NCI-H2081 (cell line): Measurements from ENCODE around the gene SMOC2.

Experiments used
- DNase-seq, 2 experiments: peaks; one replicate each; lab custom pipeline; 2025; lab: John Stamatoyannopoulos, UW

Gene SMOC2

DNA sequence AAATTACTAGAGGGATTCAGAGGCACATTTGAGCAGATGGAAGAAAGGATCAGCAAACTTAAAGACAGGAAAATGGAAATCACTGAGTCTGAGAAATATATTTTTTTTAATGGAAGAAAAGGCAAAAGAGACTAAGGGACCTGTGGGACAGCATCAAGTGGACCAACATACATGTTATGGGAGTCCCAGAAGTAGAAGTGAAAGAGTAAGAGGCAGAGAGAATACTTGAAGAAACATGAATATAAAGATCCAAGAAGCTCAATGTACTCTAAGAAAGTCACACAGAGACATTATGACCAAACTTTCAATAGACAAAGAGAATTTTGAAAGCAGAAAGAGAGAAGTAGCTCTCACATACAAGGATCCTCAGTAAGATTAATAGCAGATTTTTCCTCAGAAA lies 39.5 kb downstream of the SMOC2 start:
- DNase-seq = no peak

DNA sequence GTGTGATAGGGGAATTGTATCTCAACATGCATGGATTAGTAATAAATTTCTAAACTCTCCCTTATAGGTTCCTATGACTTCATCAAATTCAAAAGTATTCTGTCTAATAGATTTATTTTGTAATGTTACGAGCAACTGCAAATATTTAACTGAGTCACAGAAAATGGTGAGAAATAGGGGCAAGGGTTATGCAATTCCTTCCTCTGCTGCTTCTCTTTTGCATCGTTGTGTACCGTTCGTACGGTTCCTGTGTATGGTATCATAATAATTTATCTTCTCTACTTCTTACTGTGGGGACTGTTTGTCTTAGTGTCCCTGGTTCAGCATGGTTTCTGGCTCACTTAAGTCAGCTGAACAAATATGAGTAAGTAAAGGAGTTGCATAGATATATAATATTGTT lies 44.8 kb downstream of the SMOC2 start:
- DNase-seq = no peak

DNA sequence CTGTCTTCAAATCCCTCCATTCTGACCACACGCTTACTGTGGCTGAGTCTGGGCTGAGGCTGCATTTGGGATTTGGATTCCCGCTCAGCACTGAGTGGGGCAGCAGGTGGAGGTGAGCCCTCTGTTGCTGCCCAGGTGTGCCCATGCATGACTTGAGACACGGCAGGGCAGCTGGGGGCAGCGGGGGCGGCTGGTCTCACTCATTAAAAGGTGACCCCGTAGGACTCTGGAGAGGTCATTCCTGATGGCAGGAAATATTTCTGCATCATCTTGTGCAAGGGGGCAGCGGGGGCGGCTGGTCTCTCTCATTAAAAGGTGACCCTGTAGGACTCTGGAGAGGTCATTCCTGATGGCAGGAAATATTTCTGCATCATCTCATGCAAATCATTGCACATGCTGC lies 49.8 kb downstream of the SMOC2 start:
- DNase-seq = no peak

DNA sequence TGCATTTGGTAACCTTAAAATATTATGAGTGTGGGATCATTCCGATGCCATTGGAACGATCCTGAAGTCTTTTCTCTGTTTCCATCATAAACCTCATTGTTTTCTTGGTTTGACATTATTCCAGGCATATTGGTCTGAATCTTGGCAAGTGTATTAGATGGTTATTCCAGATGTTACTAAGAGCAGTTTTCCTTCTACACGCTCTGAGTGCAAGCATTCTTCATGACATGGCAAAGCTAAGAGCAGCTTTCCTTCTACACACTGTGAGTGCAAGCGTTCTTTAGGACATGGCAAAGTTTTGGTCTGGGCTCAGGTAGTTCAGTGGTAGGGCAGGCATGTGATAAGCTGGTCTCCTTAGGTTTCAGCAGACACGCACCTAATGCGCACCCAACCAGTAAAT lies 53.0 kb downstream of the SMOC2 start:
- DNase-seq = no peak

DNA sequence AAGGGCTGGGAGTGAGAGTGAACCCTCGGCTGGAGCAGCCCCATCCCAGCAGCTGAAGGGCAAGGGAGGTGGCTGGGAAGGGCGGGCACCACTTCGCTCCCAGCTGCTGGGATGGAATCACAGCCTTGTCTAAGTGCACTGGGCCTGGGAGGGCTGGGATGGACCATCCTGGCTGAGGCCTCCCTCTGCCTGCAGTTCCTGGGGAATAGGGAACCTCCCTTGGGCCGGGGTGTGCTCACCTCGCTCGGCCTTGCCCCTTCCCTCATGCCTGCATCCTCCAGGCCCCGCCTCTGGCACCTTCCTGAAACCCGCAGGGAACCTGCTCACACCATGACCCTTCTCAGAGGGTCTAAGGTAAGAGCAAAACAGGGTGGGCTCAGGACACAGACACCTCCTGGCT lies 53.7 kb downstream of the SMOC2 start:
- no peak for DNase-seq

DNA sequence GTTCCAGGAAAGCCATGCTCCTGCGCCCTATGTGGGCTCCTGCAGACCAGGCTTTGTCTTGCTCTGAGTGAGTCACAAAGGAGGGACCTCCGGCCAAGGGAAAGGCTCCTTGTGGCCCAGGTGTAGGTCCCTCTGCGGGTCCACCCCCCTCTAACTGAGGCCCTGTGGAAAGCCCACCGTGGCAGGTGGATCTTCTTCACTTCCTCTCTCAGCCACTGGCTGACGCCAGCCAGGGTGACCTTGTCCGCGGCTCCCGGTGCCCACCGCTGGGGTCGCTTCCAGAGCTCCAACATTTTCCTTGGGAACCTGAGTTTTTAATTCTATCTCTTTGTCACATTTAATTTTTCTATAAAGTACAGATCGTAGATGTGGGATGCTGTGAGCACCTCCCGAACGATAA lies 54.1 kb downstream of the SMOC2 start:
- no peak for DNase-seq

DNA sequence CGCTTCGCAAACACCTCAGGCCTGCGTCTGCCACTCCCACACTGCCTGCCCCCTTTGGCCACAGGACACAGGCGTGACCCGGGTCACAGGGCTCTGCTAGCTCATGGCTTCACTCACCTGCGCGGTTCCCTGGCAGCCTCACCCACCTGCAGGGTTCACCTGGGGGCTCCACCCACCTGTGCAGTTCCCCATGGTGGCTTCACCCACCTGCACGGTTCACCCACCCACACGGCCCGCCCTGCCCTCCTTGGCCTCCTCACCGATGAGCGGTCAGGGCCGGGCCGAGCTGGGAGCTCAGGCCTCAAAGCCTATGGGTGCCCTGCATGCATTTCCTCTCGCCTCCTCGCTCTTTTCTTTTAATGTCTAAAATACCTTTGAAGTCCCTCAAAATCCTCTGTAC lies 54.7 kb downstream of the SMOC2 start:
- DNase-seq = no peak

DNA sequence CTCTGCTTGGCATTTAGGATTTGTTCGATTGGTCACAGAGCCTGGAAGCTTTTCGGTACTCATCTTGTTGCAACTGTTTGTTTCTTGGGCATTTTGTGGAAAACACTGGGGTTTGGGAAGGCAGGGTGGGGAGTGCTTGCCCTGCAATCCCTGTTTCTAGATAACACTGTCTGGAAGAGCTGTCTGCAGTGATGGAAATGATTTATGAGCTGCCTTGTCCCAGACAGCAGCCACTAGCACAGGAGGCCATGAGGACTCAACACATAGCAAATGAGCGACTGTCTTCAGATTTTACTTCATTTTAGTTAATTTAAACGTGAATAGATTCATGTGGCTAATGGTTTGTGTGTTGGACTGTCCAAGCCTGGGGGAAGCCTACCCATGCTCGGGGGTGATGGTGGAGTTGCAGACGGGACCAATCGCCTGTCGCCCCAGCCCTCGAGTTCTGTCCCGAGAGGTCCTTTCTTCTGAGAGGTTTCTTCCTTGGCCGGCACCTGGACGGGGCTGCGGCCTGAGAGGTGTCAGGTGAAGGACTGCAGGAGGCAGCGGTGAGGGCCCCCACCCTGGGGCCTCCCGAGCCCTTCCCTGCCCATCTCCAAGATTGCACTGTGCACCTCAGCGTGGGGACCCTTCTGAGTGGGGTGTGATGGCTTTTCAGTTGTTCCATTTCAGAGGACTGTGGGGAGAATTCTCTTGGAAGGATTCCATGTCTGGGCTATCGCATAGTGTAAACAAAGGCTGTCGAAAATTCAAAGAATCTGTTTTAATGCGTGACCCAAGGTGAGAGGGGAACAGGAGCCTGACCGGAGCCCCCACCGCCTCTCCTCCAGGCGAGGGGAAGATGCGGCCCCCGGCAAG lies 55.4 kb downstream of the SMOC2 start:
- no peak for DNase-seq

DNA sequence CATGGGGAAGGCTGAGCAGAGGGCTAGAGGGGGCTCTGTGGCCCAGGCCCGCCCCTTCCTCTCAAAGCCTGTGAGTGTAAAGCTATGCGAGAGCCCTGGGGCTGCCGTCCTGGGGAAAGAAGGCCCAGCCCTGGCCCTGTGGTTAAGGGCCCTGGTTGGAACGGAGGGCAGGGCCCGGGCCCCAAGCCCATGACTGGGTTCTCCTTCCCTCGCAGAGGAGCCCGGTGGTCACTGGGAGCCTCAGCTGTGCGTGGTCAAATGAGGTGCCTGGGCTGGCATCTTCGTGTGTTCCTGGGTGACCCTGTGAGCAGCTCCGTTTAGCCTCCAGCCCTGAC lies 56.0 kb downstream of the SMOC2 start:
- no peak for DNase-seq

DNA sequence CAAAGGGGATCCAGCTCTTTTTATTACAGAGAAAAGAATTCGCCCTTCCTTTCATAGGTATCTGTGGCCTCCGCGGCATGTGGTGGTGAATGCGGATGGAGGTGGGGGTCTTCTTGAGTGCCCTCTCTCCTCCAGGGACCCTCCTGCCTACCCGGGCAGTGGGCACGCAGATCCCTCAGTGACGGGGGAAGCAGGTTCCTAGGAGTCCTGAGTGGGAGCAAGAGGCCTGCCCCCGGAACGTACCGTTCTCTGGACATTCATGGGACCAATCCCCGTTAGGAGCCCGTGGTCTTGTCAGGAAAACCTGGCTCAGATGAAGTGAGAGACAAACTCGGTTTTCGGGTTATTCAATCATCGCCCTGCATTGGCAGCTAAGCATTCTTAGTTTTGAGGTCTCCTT lies 56.4 kb downstream of the SMOC2 start:
- DNase-seq = no peak

DNA sequence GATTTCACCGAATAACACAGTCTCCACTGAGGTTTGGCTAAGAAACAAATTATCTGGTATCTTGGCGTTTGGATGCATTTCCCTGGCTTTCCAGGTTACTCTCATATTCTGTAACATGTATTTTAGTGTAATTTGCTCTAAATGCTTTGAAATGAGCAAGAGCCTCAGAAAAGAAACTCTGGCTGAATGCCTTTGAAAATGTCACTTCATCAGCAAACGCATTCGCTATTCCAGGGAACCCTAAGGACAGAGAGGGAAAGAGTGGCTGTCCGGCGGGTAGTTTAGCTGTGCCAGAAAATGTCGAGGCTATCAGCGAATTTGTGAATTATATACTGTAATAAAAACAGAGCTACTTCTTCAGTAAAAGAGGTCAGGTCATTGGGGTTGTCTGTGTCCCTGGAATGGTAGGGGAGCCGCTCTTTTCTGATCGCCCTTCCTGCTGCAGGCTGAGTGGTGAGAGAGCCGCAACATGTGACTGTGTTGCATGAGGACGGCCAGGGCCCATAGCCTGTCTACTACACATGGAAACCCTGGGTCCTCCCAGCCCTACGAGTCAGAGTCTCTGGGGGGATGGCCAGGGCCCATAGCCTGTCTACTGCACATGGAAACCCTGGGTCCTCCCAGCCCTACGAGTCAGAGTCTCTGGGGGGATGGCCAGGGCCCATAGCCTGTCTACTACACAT lies 57.3 kb downstream of the SMOC2 start:
- no peak for DNase-seq

DNA sequence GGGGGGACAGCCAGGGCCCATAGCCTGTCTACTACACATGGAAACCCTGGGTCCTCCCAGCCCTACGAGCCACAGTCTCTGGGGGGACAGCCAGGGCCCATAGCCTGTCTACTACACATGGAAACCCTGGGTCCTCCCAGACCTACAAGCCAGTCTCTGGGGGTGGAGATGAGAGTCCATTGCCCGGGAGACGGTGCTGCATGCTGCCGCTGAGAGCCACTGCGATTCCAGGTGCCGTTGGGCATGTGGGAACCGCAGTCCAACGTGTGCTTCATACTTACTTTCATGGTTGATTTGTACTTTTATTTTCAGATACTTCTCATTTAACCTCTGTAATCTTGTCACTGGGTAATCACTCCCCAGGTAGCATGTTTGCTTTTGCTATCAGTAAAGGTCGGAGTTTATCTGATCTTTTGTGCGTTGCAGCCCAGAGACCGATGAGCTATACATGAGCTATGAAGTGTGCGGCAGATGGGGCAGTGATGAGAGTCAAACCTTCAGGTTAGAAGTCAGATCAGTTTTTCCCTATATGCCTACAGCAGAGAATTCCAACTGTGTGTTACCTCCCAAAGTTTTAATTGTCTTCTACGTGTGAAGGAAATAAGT lies 58.2 kb downstream of the SMOC2 start:
- no peak for DNase-seq

DNA sequence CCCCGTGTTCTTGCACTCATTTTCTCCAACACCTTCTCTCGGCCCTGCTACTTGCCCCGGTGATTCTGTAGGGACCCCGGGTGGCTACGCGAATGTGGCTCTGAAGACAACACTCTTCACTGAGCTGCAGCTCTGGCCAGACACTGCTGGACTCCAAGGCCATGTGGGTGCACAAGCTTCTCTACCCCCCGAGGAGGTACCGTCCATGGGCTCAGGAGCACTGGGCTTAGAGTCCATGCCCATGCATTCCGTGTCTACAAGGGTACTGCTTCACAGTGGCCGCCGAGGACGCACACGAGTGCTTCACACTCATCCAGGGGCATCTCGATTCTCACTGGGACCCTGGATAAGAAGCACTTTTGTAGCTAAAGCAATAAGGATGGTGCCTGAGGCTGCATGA lies 59.5 kb downstream of the SMOC2 start:
- no peak for DNase-seq

DNA sequence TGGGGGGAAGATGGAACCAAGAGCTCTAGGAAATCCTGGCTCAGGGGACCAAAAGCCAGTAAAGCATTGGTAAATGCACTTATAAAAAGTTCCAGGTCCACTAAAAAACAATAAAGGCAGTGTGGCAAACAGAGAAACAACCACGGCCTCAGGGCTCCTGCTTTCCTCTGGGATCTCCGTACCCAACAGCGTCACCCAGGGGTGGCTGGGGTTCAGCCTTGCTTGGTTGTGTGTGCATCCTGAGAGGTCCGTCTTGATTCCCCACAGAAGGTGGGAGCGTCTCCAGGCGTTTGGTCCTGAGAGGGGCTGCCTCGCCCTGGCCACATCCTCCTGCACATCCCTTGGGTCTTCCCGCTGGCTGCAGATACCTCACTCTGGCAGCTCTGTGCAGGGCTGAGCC lies 60.6 kb downstream of the SMOC2 start:
- no peak for DNase-seq

DNA sequence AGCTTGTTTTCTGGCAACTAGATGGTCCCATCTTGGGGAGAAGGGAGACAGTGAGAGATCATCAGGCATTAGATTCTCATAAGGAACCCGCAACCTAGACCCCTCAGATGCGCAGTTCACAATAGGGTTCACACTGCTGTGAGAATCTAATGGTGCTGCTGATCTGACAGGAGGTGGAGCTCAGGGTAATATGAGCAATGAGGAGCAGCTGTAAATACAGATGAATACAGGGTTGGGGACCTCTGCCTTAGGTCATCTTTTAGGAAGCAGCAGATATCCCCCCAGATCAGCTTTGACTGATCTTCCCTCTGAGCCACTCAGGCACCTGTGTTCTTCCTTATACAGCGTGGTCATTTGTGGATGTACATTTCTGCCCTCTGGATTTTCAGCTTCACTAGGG lies 63.4 kb downstream of the SMOC2 start:
- no peak for DNase-seq

DNA sequence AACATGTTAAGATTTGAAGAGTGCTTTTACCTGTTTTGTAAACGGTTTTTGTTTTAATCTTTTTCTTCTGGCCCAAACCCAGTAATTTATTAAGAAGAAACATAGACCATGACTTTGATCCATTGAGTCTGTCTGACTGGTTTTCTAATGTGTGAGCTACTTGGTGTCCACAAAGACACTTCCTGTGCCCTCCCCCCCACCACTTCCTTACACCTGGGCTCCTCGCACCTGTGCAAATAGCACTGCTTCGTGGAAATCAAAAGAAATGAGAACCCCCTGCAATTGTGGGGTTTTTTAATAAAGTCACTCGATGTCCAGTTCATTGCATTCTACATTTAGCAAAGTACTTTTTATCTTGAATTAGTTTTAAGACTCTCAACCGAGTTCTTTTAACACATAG lies 65.5 kb downstream of the SMOC2 start:
- DNase-seq = peak; percentile 54 to 83

DNA sequence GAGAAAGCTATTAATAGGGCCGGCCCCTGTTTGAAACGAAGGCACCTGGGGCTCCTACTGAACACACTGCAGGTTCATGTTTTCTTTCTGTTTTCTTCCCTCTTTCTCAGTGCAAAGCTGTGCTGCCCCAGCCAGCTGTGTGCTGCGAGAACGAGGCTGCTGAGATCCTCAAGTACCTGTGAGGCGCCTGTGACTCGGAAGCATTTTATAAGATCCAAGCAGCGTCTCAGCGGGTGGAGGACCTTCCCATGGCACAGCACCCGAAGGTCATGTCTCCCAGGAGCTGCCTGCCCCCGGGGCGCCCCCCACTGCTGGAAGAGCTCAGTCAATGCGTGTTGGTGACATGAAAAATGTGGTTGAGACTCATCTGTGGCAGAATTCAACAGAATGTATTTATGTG lies 66.3 kb downstream of the SMOC2 start:
- DNase-seq = peak in 1 of 2 experiments; percentile 35

DNA sequence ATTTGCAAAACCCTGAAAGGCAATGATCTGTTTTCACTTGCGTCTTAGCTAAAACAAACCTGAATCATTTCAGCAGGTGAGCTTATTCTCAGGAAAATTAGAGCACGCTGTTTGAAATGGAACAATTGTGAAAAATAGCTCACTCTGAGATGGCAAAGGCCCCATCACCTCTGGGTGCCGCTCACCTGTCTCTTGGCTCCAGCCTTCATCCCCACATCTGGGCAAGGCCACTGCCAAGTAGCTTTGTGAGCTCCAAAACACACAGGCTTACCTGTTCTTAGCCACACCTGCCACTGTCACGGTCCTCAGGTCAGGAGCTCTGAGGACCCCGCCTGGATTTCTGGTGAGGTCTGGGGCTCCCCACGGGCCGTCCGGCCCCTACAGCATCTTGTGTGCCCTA lies 66.7 kb downstream of the SMOC2 start:
- DNase-seq = peak in 1 of 2 experiments; percentile 36

DNA sequence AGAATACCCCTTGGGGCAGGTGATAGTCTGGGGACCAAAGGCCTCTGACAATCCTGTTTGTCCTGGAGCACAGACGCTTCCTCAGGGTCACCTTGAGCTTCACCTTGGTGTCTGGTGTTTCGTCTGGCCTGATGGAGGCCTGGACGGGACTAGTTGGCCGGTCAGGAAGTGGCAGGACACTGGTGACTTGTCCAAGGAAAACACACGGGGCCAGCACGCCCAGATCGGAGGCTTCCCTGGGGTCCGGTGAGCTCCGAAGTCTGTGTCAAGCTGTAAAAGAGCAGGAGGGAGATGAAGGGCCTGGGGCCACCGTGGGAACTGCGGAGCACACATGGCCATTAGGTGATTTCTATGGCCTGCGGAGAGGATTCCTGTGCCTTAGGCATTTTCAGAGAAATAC lies 67.9 kb downstream of the SMOC2 start:
- DNase-seq = no peak

DNA sequence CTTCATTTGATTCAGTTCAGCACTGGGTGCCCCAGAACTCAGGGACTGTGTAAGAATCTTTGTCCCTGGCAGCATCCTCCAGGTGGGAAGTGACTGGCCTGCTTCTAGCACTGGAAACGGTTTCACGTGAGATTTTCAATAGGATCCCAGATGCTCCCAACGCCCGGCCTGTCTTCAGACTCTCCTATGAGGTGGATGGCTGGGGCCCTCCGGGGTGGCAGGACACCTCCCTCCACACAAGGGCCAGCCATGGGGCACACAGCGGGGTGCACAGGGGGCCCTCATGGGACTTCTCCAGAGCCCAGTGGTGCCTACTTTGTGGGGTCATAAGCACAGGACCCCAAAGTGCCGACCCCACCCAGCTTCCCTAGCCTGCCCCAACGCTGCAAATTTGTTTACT lies 72.8 kb downstream of the SMOC2 start:
- no peak for DNase-seq

DNA sequence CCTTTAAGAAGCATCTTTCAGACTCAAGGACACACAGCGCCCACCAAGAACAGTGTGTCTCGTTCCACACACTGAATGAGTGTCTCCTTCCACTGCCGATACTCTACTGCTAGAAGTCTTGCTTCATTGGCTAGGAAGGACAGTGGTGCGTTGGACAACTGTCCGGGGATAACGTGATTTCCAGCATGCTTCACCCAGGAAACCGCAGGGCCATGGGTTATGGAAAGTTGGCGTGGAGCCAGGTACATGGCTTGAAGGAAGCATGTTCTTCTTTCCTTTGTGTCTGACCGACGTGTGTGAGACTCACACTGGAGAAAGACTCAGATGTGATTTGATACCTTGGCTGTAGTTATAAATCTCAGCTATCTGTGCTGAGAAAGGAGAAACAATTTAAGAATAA lies 73.2 kb downstream of the SMOC2 start:
- DNase-seq = no peak

DNA sequence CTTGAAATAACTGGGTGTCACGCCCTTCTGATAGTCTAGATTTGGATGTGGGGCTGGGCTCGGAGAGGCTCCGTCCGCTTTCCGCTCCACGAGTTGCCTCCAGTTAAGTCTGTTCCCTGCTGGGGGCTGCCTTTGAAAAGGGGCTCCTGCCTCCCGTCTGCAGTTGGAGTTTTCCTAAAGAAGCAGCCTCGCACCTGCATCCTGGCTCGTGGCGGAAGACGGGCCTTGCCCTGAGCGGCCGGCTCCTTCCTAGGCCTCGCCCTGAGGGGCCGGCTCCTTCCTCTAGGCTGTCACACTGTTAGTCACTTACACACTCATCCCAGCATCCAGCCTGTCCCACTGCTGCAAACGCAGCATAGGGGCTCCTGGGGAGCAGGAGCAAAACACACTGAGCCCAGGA lies 74.4 kb downstream of the SMOC2 start:
- DNase-seq = no peak

DNA sequence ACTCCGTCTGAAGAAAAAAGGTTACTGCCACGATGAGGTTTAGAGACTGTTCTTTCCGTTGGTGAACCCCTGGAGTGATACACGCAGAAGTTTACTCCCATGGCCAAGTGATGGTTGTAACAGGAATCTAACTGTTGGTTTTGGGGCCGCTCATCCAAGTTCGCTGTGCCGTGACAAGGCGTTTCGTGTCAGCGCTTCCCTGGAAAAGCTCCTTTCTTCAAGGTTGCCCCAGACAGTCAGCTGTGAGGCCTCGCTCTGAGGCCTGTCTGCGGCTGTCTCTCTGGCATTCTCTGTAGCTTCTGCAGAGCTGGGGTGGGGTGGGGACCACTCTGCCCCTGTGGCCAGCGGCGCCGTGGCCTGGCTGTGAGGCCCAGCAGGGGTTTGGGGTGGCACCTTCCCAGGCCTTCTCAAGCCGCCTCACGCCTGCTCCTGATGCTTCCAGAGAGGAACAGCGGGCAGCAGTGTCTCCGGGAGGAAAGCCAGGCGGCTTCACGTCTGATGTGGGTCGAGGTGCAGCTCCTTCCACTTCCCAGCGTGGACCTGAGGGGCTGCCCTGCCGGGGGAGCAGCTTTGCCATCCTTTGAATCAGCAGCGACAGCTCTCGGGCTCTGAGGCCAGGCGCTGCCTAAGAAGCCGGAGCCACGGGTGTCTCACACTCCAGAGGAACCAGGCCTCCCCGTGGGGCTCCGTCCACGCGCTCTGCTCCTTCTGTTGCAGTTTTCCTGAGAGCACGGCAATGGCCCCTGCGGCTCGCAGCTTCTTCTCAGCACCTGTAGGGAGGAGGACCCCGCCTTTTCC lies 76.2 kb downstream of the SMOC2 start:
- no peak for DNase-seq
